Measurements from ENCODE around the gene PRPF8.
"Not testable (repeated sequence)": the region's sequence is repeated elsewhere in the genome, so short reads cannot be mapped to it uniquely, and the experiment has no call there.

The PRPF8 gene

DNA sequence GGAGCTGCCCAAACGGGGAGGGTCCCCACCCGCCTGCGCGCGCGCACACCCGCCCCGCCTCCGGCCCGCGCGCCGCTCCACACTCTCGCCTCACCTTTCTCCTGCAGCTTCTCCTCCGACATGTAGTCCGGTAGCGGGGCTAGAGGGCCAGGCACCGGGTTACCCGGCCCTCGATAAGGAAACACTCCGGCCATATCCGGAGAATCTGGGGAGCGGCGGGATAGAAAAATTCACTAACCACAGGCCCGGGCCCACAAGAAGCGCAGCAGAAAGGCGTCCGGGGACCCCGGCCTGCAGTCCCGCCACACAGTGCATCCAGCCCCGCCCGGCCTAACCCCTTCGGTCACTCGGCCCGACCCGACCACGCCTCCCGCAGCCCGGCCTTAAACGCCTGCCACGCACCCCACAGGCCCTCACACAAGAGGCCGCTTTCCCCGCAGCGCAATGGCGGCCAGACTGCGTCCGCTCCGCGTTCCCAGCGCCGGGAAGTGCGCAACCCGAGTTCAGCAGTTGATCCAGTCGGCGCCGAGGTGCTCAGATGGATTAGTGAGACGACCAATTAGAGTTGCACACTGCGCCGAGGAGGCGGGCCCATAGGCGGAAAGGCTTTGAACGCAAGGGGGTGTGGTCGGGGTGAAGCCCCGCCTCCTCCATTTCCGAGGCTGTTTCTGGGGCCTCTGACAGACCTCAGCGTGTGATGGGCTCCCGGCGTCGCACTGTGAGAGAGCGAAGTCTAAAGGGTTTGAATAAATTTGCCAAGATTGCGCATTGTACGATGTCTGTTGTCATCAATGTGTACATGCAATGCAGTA, at the start of gene PRPF8:
Gene PRPF8 (minus strand): TSS at position 490 of the 812 bp plus-strand sequence. CDS start 296 bp downstream, at position 194.
- DNase-seq (ENCODE audit: low read depth), result peak; percentile 96

DNA sequence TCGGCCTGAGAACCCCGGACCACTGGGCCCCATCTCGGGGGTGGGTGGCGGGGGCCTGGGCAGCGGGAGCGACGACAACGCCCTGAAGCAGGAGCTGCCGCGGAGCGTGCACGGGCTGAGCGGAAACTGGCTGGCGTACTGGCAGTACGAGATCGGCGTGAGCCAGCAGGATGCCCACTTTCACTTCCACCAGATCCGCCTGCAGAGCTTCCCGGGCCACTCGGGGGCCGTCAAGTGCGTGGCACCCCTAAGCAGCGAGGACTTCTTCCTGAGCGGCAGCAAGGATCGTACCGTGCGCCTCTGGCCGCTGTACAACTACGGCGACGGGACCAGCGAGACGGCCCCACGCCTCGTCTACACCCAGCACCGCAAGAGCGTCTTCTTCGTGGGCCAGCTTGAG, 49.1 kb upstream of the PRPF8 start:
- DNase-seq (ENCODE audit: low read depth), result no peak

DNA sequence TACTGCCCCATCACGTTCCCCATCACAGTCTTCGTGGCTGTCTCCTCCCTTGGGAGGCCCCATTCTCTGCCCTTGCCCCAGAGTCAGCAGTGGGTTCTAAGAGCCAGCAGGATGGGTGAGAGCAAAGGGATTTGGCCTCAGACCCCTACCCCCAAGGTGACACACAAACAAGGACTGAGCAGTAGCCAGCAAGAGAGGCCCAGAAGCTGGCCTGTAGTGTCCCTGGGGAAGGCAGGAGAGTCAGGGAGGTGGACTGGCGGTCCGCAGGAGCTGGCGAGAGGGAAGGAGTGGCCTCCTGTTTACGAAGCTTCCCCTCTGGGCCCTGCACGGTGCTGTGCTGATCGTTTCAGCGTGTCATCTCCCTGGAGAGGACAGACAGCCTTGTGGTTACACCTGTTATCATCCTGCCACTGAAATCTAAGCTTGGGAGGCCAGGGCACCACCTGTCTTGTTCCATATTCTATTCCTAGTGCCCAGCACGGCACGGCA, 48.2 kb upstream of the PRPF8 start:
- no peak for DNase-seq (ENCODE audit: low read depth)

DNA sequence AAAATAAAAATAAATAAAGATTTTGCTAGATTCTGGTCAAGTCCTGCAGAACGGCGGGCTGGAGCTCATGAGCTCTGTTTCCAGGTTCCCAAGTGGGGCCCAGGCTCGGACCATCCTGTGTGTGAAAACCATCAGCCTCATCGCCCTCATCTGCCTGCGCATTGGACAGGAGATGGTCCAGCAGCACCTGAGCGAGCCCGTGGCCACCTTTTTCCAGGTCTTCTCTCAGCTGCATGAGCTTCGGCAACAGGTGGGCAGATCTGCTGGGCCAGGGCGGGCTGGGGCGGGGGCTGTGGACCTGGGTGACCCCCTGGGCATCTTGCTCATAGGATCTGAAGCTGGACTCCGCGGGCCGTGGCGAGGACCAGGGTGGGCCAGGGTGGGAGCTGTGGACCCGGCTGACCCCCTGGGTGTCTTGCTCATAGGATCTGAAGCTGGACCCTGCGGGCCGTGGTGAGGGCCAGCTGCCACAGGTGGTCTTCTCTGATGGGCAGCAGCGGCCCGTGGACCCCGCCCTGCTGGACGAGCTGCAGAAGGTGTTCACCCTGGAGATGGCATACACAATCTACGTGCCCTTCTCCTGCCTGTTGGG, 47.7 kb upstream of the PRPF8 start:
- no peak for DNase-seq (ENCODE audit: low read depth)

DNA sequence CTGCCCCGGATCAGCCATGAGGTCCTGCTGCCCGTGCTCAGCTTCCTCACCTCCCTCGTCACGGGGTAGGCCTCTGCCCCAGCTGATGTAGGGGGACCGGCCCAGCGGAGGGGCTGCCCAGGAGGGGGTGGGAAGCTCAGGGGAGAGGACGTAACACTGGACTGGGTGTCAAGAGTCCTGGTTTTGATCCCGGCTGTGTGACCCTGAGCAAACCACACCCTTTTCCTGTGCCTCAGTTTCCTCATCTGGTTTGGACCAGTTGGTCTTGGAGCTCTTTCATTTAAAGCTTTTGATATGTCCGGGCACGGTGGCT, 46.5 kb upstream of the PRPF8 start:
- DNase-seq (ENCODE audit: low read depth), result no peak

DNA sequence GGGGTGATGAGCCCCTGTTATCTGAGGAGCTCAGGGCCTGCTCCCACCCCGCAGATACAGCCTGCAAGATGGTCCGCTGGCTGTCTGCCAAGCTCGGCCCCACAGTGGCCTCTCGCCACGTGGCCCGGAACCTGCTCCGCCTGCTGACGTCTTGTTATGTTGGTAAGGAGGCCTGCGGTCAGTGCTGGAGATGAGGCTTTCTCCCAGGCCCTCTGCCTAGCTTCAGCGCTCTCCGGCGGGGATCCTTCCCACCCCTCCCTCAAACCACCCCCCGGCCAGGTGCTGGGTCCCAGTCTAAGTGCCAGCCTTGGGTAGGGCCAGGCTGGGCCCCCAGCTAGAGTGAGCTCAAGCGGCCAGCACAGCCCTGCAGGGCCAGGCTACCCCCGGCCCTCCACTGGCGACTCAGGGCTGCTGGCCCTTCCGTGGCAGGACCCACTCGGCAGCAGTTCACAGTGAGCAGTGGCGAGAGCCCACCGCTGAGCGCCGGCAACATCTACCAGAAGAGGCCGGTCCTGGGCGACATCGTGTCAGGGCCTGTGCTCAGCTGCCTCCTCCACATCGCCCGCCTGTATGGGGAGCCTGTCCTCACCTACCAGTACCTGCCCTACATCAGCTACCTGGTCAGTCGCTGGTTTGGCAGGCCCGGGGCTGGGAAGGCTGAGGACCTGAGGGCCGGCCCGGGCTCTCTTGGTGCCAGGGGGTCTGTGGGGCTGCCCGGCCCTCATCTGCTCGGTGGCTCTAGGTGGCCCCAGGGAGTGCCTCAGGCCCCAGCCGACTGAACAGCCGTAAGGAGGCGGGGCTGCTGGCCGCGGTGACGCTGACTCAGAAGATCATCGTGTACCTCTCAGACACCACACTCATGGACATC, 45.9 kb upstream of the PRPF8 start:
- no peak for DNase-seq (ENCODE audit: low read depth)

DNA sequence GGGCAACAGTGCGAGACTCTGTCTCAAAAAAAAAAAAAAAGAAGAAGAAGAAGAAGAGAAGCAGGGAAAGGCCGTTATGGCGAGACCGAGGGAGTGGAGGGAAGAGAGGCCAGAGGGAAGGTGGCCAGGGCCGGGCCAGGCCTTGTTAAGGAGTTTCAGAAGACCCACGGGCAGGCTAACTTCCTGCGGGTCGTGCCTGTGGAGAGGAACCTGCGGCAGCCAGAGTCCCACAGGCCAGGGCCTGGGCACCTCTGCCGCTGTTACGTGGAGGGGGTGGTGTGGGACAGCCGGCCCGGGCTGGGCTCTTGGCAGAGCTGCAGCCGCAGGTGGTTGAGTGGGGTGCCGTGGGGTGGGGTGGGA, 45.3 kb upstream of the PRPF8 start:
- DNase-seq (ENCODE audit: low read depth), result no peak

DNA sequence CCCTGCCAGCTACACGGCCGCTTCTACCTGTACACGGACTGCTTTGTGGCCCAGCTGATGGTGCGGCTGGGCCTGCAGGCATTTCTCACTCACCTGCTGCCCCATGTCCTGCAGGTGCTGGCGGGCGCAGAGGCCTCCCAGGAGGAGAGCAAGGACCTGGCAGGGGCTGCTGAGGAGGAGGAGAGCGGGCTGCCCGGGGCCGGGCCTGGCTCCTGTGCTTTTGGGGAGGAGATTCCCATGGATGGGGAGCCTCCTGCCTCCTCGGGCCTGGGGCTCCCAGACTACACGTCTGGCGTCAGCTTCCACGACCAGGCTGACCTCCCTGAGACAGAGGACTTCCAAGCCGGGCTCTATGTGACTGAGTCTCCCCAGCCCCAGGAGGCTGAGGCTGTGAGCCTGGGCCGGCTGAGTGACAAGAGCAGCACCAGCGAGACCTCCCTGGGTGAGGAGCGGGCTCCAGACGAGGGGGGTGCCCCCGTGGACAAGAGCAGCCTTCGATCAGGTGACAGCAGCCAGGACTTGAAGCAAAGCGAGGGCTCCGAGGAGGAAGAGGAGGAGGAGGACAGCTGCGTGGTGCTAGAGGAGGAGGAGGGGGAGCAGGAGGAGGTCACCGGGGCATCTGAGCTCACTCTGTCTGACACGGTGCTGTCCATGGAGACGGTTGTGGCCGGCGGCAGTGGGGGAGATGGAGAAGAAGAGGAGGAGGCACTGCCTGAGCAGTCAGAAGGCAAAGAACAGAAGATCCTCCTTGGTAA, 43.4 kb upstream of the PRPF8 start:
- no peak for DNase-seq (ENCODE audit: low read depth)

DNA sequence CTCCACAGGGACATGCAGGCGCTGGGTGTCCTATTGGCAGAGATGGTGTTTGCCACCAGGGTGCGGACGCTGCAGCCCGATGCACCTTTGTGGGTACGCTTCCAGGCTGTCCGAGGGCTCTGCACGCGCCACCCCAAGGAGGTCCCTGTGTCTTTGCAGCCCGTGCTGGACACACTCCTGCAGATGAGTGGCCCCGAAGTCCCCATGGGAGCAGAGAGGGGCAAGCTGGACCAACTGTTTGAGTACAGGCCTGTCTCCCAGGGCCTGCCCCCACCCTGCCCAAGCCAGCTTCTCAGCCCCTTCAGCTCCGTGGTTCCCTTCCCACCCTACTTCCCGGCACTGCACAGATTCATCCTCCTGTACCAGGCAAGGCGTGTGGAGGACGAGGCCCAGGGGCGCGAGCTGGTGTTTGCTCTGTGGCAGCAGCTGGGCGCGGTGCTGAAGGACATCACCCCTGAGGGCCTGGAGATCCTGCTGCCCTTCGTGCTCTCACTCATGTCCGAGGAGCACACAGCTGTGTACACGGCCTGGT, 42.7 kb upstream of the PRPF8 start:
- no peak for DNase-seq (ENCODE audit: low read depth)

DNA sequence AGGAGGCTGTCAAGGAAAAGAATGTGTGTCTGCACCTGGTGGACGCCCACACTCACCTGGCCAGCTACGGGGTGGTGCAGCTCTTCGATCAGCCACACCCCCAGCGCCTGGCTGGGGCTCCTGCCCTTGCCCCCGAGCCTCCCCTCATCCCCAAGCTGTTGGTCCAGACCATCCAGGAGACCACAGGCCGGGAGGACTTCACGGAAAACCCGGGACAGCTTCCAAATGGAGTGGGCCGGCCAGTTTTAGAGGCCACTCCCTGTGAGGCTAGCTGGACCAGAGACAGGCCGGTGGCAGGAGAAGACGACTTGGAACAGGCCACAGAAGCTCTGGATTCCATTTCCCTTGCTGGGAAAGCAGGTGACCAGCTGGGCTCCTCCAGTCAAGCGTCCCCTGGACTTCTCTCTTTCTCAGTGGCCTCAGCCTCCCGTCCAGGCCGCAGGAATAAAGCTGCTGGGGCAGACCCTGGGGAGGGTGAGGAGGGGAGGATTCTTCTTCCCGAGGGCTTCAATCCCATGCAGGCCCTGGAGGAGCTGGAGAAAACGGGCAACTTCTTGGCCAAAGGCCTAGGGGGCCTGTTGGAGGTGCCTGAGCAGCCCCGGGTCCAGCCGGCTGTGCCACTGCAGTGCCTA, 42.1 kb upstream of the PRPF8 start:
- no peak for DNase-seq (ENCODE audit: low read depth)

DNA sequence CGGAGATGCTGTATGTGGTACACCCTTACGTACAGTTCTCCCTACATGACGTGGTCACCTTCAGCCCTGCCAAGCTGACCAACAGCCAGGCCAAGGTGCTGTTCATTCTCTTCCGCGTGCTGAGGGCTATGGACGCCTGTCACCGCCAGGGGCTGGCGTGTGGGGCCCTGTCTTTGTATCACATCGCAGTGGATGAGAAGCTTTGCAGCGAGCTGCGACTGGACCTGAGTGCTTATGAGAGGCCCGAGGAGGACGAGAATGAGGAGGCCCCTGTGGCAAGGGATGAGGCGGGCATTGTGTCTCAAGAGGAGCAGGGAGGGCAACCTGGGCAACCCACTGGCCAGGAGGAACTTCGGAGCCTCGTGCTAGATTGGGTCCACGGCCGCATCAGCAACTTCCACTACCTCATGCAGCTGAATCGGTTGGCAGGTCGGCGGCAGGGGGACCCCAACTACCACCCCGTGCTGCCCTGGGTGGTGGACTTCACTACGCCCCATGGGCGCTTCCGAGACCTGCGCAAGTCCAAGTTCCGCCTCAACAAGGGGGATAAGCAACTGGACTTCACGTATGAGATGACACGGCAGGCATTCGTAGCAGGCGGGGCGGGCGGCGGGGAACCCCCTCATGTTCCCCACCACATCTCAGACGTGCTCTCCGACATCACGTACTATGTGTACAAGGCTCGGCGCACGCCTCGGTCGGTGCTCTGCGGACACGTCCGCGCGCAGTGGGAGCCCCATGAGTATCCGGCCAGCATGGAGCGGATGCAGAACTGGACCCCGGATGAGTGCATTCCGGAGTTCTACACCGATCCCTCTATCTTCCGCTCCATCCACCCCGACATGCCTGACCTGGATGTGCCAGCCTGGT, 41.2 kb upstream of the PRPF8 start:
- DNase-seq (ENCODE audit: low read depth), result no peak

DNA sequence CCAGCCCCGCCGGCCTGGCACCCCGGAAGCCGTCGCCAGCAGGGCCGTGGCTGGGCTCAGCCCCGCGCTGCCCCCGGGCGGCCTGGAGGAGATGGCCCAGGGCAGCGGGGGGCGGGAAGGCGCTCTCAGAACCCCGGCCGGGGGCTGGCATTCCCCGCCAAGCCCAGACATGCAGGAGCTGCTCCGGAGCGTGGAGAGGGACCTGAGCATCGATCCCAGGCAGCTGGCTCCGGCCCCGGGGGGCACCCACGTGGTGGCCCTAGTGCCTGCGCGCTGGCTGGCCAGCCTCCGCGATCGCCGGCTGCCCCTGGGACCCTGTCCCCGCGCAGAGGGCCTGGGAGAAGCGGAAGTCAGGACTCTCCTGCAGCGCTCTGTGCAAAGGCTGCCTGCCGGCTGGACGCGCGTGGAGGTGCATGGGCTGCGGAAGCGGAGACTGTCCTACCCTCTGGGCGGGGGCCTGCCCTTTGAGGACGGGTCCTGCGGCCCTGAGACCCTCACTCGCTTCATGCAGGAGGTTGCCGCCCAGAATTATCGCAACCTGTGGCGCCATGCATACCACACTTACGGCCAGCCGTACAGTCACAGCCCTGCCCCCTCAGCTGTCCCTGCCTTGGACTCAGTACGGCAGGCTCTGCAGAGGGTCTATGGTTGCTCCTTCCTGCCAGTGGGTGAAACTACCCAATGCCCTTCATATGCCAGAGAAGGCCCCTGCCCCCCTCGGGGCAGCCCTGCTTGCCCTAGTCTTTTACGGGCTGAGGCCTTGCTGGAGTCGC, 40.4 kb upstream of the PRPF8 start:
- DNase-seq (ENCODE audit: low read depth), result no peak

DNA sequence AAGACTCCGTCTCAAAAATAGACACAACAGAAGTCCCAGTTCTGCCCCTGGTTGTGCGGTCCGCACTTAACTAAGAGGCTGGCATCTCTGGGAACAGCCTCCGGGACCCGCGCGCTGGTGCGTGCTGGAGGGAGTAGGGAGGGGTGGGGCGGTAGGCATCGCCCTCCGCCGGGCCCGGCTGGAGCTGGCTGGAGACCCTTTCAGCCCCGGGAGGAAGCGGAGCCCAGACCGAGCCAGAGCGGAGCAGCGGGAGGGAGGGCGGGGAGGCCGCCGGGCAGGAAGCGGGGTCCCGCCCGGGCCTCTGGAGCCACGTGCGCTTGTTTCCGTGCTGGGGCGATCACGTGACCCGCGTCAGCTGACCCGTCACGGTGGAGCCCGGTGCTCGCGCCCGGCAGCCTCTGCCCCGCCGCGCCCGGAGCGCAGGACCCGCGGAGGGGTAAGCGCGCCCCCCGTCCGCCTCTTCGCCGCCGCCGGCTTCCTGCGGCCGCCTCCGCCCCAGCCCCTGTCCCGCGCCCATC, 39.7 kb upstream of the PRPF8 start, which contains the start of gene WDR81:
Gene WDR81 (plus strand): TSS at position 354 of the 518 bp plus-strand sequence. CDS start 256 bp downstream, outside the sequence.
- DNase-seq (ENCODE audit: low read depth), result peak; percentile 85

DNA sequence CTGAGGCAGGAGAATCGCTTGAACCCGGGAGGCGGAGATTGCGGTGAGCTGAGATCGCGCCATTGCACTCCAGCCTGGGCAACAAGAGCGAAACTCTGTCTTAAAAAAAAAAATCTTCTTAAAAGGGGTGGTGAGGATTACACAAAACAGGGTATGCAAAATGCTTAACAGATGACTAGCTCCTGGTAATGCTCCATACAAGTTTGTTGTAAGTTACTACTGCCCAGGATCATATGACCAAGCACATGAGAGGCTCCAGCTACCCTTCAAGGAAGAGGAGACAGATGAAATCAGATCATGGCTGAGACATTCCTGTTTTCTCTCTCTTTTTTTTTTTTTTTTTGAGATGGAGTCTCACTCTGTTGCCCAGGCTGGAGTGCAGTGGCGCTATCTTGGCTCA, 37.4 kb upstream of the PRPF8 start:
- DNase-seq (ENCODE audit: low read depth), result not testable (repeated sequence)

DNA sequence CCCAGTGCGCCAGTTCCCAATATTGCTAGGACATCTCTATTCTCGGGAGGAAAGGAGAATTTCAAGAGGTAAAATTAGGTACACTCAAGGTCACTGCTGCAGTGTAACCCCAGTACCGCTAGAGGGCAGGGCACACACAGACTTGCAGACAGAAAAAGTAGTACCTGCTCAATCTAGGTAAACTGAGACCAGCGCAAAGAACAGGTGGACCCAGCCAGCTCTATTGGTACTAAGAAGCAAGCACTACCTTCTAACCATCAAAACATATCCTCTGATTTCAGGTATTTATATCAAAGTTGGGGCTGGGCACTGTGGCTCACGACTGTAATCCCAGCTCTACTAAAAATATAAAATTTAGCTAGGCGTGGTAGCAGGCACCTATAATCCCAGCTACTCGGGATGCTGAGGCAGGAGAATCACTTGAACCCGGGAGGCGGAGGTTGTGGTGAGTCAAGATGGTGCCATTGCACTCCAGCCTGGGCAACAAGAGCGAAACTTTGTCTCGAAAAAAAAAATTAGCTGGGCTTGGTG, 36.3 kb upstream of the PRPF8 start:
- DNase-seq (ENCODE audit: low read depth), result peak; percentile 49

DNA sequence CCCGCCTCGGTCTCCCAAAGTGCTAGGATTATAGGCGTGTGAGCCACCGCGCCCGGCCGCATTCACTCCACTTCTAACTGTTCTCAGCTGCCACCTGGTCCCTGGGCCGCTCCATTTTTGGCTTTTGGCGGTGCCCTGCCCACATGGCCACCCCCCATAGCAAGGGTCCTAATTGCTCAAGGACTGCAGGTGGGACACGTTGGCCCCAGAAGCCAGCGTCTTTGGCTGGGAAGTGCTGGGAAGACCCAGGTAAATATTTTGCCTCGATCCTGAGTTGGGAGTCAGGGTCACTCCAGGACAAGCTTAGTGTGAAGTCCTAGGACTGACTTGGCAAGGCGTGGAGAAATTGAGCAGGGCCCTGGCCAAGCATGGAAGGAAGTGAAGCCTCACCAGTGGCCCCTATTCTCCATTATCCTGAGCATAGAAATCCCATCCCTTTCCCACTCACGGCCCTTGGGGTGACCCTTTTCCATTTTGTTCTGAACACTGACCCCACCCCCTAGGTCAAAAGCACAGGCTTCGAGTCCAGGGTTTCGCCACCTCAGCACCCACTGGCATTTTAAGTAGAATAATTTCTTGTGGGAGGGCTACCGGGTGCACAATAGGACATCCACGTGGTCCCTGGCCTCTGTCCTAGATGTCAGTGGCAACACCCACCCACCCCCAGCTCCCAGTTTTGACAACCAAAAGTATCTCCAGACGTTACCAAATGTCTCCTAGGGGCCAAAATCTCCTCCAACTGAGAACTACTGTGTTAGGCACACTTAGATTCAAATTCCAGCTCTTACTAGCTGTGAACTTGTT, 33.9 kb upstream of the PRPF8 start:
- DNase-seq (ENCODE audit: low read depth), result no peak

DNA sequence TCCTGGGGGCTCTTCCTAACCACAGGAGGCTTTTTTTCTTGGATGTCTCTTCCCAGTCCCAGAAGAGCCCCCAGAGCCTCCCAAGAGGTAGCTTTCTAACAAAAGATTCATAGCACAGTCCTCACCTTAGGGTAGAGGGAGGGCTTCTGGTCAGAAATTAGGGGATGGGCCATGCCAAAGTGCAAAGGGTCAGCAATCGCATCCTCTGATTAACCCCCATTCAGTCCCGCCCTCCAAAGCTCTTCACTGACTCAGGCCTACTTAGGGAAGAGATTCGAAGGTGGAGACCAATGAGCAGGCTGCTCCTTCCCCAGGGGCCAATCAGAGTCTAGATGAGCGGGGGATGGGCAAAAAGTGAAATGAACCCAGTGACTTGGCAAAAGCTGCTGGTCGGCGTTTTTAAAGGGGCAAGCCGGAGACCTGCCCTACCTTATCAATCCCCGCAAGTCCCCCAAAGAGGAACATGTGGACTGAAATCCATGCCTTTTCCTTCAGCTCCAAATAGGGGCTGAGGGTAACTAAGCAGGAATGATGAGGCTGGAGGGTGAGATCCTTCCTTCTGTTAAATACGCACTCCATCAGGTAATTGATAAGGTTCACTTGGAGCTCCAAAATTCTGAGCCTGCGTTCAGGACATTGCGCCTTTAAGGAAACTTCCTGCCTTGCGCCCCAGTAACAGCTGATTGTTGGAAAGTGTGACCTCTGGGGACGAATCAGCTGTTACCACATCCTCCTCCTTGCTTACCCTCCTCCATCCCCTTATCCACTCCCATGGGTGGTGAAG, 32.4 kb upstream of the PRPF8 start:
- DNase-seq (ENCODE audit: low read depth), result peak; percentile 72
